ENCODE results near the gene APOL1.
"Not testable (repeated sequence)": the region's sequence is repeated elsewhere in the genome, so short reads cannot be mapped to it uniquely, and the experiment has no call there.

APOL1 gene

GRCh38 chr22:36271231-36271630 lies 18.3 kb downstream of the APOL1 start:
- not testable (repeated sequence) for DNase-seq

- not testable (repeated sequence) for DNase-seq
Observed at GRCh38 chr22:36271951-36272350, 19.0 kb downstream of the APOL1 start.

GRCh38 chr22:36274531-36274930 lies 21.6 kb downstream of the APOL1 start:
- no peak for DNase-seq

- no peak for DNase-seq
Observed at GRCh38 chr22:36277482-36278291, 24.8 kb downstream of the APOL1 start.

GRCh38 chr22:36279219-36279666 lies 26.3 kb downstream of the APOL1 start:
- no peak for DNase-seq

- DNase-seq = no peak
Observed at GRCh38 chr22:36280379-36280778, 27.4 kb downstream of the APOL1 start.

GRCh38 chr22:36281781-36282327 lies 28.9 kb downstream of the APOL1 start:
- no peak for DNase-seq

- DNase-seq = no peak
Observed at GRCh38 chr22:36282328-36282831, 29.4 kb downstream of the APOL1 start.

GRCh38 chr22:36284171-36284571 lies 31.2 kb downstream of the APOL1 start:
- DNase-seq = no peak

- no peak for DNase-seq
Observed at GRCh38 chr22:36285017-36285416, 32.1 kb downstream of the APOL1 start.

GRCh38 chr22:36285545-36285944 lies 32.6 kb downstream of the APOL1 start:
- DNase-seq = no peak

GRCh38 chr22:36286096-36286957 lies 33.4 kb downstream of the APOL1 start:
- no peak for DNase-seq

GRCh38 chr22:36287881-36288515 lies 35.1 kb downstream of the APOL1 start:
- DNase-seq = no peak

GRCh38 chr22:36288571-36289405 lies 35.9 kb downstream of the APOL1 start:
- no peak for DNase-seq

- no peak for DNase-seq
Observed at GRCh38 chr22:36289406-36289870, 36.5 kb downstream of the APOL1 start.

GRCh38 chr22:36289948-36290371 lies 37.0 kb downstream of the APOL1 start:
- not testable (repeated sequence) for DNase-seq

GRCh38 chr22:36290391-36291075 lies 37.6 kb downstream of the APOL1 start:
- not testable (repeated sequence) for DNase-seq

GRCh38 chr22:36291831-36292740 lies 39.2 kb downstream of the APOL1 start:
- DNase-seq = no peak

GRCh38 chr22:36292823-36293530 lies 40.0 kb downstream of the APOL1 start:
- no peak for DNase-seq
